Thymus (tissue), 11 donors: Measurements from ENCODE around the gene HGD. TPM values are rescaled to one million over a fixed set of nuclear protein-coding genes. Genes with fewer than 3 reads are reported as not detected.

Experiments
- DNase-seq, 9 donors: peaks; one replicate each; pipeline ENCODE4 v3.0.0-alpha.2; 2013; ENCODE audit warnings: low spot score in 9 of 9, low read depth in 6 of 9, missing footprints in 1 of 9
- H3K27ac ChIP-seq, 2 donors: one replicate each; pipeline ENCODE4 v1.5.1; 2013; ENCODE audit warnings: control low read depth in 1 of 2, low read depth in 1 of 2, low read length in 1 of 2, mild to moderate bottlenecking in 1 of 2, moderate library complexity in 1 of 2
- H3K27me3 ChIP-seq, 2 donors: one replicate each; pipeline ENCODE4 v1.5.1; 2013; ENCODE audit warnings: low read length in 1 of 2; ENCODE audit not compliant: control insufficient read depth in 2 of 2, insufficient read depth in 1 of 2
- H3K36me3 ChIP-seq, 2 donors: one replicate each; pipeline ENCODE4 v1.5.1; 2013; ENCODE audit warnings: low read length in 1 of 2, mild to moderate bottlenecking in 1 of 2, moderate library complexity in 1 of 2; ENCODE audit not compliant: control insufficient read depth in 2 of 2, insufficient read depth in 2 of 2
- H3K4me1 ChIP-seq, 2 donors: one replicate each; pipeline ENCODE4 v1.5.1; 2013; ENCODE audit warnings: low read length in 2 of 2; ENCODE audit not compliant: control insufficient read depth in 2 of 2, insufficient read depth in 2 of 2
- H3K4me3 ChIP-seq, 2 donors: one replicate each; pipeline ENCODE4 v1.5.1; 2013; ENCODE audit warnings: low read length in 2 of 2, control low read depth in 1 of 2, mild to moderate bottlenecking in 1 of 2
- H3K9me3 ChIP-seq, 2 donors: one replicate each; pipeline ENCODE4 v1.5.1; 2013; ENCODE audit warnings: low read length in 1 of 2, mild to moderate bottlenecking in 1 of 2; ENCODE audit not compliant: control insufficient read depth in 2 of 2, insufficient read depth in 1 of 2
- WGBS: extraction: QIAGEN DNeasy Blood & Tissue Kit; methylation state at CpG from one replicate; pipeline ENCODE4 v1.1.7; 2013; 5-methylcytosine and 5-hydroxymethylcytosine counted together
- polyA plus RNA-seq: library from polyadenylated mRNA; stranded (reverse); fragments of 200-250 nt; gene quantifications from one replicate; pipeline ENCODE4 v1.2.3, GENCODE V29; 2013
- total RNA-seq: library from RNA; stranded (reverse); fragments of 120-200 nt; gene quantifications from one replicate; pipeline ENCODE4 v1.2.4, GENCODE V29; 2013
- donor health status: healthy.

HGD gene
- total and polyA plus RNA-seq, 2 donors, result 0.38 to 1.9 TPM

- Histone ChIP-seq H3K4me1 (no peaks in the 10 kb centered on the region), H3K36me3 (peaks cover 7% of the 10 kb centered on the region in 2 donors), H3K9me3 (no peaks in the 10 kb centered on the region), H3K27me3 (no peaks in the 10 kb centered on the region), H3K4me3 (no peak overlapping the region), H3K27ac (no peak overlapping the region)
- 97% methylated on average over 5 of the region's 5 CpGs for WGBS
- no peak for DNase-seq
Measured at GRCh38 chr3:120705884-120706582, 24.0 kb upstream of the HGD start.

- Histone ChIP-seq H3K36me3 (peaks cover 7 to 9% of the 10 kb centered on the region in 2 donors), H3K9me3 (no peaks in the 10 kb centered on the region), H3K27ac (no peak overlapping the region), H3K27me3 (no peaks in the 10 kb centered on the region), H3K4me3 (no peak overlapping the region), H3K4me1 (no peaks in the 10 kb centered on the region)
- DNase-seq, result no peak
- WGBS, result 96% methylated on average over 3 of the region's 3 CpGs
Measured at GRCh38 chr3:120699333-120699732, 17.3 kb upstream of the HGD start.

GRCh38 chr3:120693439-120694171, 11.6 kb upstream of the HGD start:
- H3K36me3 ChIP-seq, result peaks cover 0 to 4% of the 10 kb centered on the region in 2 donors
- no peaks in the 10 kb centered on the region for H3K9me3 ChIP-seq
- DNase-seq, result no peak
- H3K4me3 ChIP-seq, result no peak overlapping the region
- no peaks in the 10 kb centered on the region for H3K4me1 ChIP-seq
- WGBS, result 99% methylated on average over 1 of the region's 1 CpG
- H3K27me3 ChIP-seq, result no peaks in the 10 kb centered on the region
- H3K27ac ChIP-seq, result no peak overlapping the region

- no peak for DNase-seq
- Histone ChIP-seq H3K4me3 (no peak overlapping the region), H3K27me3 (no peaks in the 10 kb centered on the region), H3K4me1 (no peaks in the 10 kb centered on the region), H3K27ac (no peak overlapping the region), H3K9me3 (no peaks in the 10 kb centered on the region), H3K36me3 (peaks cover 0 to 4% of the 10 kb centered on the region in 2 donors)
- WGBS, result 98% methylated on average over 3 of the region's 3 CpGs
Measured at GRCh38 chr3:120689395-120689794, 7.4 kb upstream of the HGD start.

- Histone ChIP-seq H3K4me3 (no peak overlapping the region), H3K36me3 (peaks cover 0 to 4% of the 10 kb centered on the region in 2 donors), H3K9me3 (no peaks in the 10 kb centered on the region), H3K4me1 (no peaks in the 10 kb centered on the region), H3K27me3 (no peaks in the 10 kb centered on the region), H3K27ac (no peak overlapping the region)
- peak in 1 of 9 donors; percentile 4 for DNase-seq
Measured at GRCh38 chr3:120688121-120688520, 6.1 kb upstream of the HGD start.

GRCh38 chr3:120685411-120685810, 3.4 kb upstream of the HGD start:
- 92% methylated on average over 1 of the region's 1 CpG for WGBS
- Histone ChIP-seq H3K27me3 (no peaks in the 10 kb centered on the region), H3K36me3 (peaks cover 0 to 4% of the 10 kb centered on the region in 2 donors), H3K9me3 (no peaks in the 10 kb centered on the region), H3K4me3 (no peak overlapping the region), H3K4me1 (no peaks in the 10 kb centered on the region), H3K27ac (no peak overlapping the region)
- no peak for DNase-seq

- Histone ChIP-seq H3K4me1 (no peaks in the 10 kb centered on the region), H3K27ac (no peak overlapping the region), H3K36me3 (peaks cover 0 to 4% of the 10 kb centered on the region in 2 donors), H3K9me3 (no peaks in the 10 kb centered on the region), H3K4me3 (no peak overlapping the region), H3K27me3 (no peaks in the 10 kb centered on the region)
- DNase-seq, result no peak
- 93% methylated on average over 4 of the region's 4 CpGs for WGBS
Measured at GRCh38 chr3:120684896-120685295, 2.9 kb upstream of the HGD start.

GRCh38 chr3:120683671-120684301, 1.7 kb upstream of the HGD start:
- Histone ChIP-seq H3K27me3 (no peaks in the 10 kb centered on the region), H3K4me3 (no peak overlapping the region), H3K36me3 (peaks cover 0 to 4% of the 10 kb centered on the region in 2 donors), H3K4me1 (no peaks in the 10 kb centered on the region), H3K27ac (no peak overlapping the region), H3K9me3 (no peaks in the 10 kb centered on the region)
- no peak for DNase-seq
- WGBS, result 97% methylated on average over 3 of the region's 3 CpGs

GRCh38 chr3:120683213-120683612, 1.2 kb upstream of the HGD start:
- peaks cover 0 to 4% of the 10 kb centered on the region in 2 donors for H3K36me3 ChIP-seq
- no peaks in the 10 kb centered on the region for H3K9me3 ChIP-seq
- H3K27me3 ChIP-seq, result no peaks in the 10 kb centered on the region
- no peak for DNase-seq
- WGBS, result 98% methylated on average over 1 of the region's 1 CpG
- no peaks in the 10 kb centered on the region for H3K4me1 ChIP-seq
- no peak overlapping the region for H3K4me3 ChIP-seq
- H3K27ac ChIP-seq, result no peak overlapping the region
